Activated T-helper 2 cell treated with anti-CD3 and anti-CD28 coated beads, Interferon-gamma antibody, Interleukin-2, Interleukin-4, amounts not matched to agents 10 μg/mL and 5 μg/mL and 100 μg/mL, durations not matched to agents 14 hours and 24 hours and 36 hours (primary cell): ENCODE data around the gene KLHL22. TPM values are rescaled to one million over a fixed set of nuclear protein-coding genes. Genes with fewer than 3 reads are reported as not detected.
"Not testable (repeated sequence)": the region's sequence is repeated elsewhere in the genome, so short reads cannot be mapped to it uniquely, and the experiment has no call there.

Experiments
- DNase-seq: peaks from one replicate; pipeline ENCODE4 v3.0.0; 2021; ENCODE audit warnings: low spot score
- H3K27ac Mint-ChIP-seq: one replicate; pipeline ENCODE4 v1.8.0; 2021; ENCODE audit warnings: mixed read lengths
- H3K27me3 Mint-ChIP-seq: one replicate; pipeline ENCODE4 v1.8.0; 2021; ENCODE audit warnings: low read depth, mixed read lengths
- H3K36me3 Mint-ChIP-seq: one replicate; pipeline ENCODE4 v1.8.0; 2021; ENCODE audit warnings: low read depth, mixed read lengths
- H3K4me1 Mint-ChIP-seq: one replicate; pipeline ENCODE4 v1.8.0; 2021; ENCODE audit warnings: low read depth, mixed read lengths
- H3K4me3 Mint-ChIP-seq: one replicate; pipeline ENCODE4 v1.8.0; 2021; ENCODE audit warnings: low read depth, mild to moderate bottlenecking, moderate library complexity, mixed read lengths
- H3K9me3 Mint-ChIP-seq: one replicate; pipeline ENCODE4 v1.8.0; 2021; ENCODE audit warnings: mixed read lengths
- intact Hi-C: fragments of 100-400 bp; cut with micrococcal nuclease; formaldehyde crosslinking; loops from one replicate; pipeline ENCODE4 v1.15.1; 2023
- total RNA-seq: library from RNA; stranded (reverse); gene quantifications from 2 replicates; pipeline ENCODE4 v1.2.3, GENCODE V29; 2022

Gene KLHL22
- total RNA-seq, 1 donor from 2014 or later = 38.0 TPM

DNA sequence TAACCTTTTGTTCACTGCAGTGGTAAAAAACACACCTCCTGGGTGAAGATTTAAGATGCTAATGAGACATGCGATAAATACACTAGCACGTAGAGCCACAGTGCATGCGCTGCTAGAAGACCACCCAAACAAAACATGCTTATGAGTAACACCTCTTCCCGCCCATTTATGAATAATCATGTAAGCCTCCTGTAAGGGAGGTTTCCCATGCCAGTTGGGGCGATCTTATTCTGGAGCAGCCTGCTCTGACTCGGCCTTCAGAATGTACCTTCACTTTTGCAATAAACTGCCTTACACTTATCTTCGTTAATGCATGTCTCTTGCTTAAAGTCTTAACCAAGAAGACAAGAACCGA lies 39.9 kb downstream of the KLHL22 start:
- Mint-ChIP-seq H3K9me3 (no peaks in the 10 kb centered on the region), H3K4me3 (no peak overlapping the region), H3K27me3 (no peaks in the 10 kb centered on the region), H3K36me3 (peaks cover 53% of the 10 kb centered on the region), H3K4me1 (peaks cover 16% of the 10 kb centered on the region), H3K27ac (no peak overlapping the region)
- intact Hi-C loops = loop anchor here (1.0 kb wide), 2 partner anchors 9 to 37 kb away; no protein-coding TSS in a partner anchor
- DNase-seq = no peak

DNA sequence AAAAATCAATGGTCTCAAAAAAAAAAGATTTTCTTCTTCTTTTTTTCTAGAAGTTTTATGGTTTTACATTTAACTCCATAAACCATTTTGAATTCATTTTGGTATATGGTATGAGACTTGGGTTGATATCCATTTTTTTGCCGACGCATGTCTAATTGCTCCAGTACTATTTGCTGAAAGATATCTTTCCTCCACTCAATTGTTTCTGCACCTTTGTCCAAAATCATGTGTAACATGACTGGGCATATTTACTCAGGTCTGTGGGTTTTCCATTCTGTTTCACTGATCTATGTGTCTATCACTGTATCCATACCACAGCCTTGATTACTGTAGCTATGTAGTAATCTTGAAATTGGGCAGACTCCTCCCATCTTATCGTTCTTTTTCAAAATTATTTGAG lies 42.4 kb downstream of the KLHL22 start:
- DNase-seq = no peak
- Mint-ChIP-seq H3K4me1 (peaks cover 12% of the 10 kb centered on the region), H3K27ac (no peak overlapping the region), H3K9me3 (no peaks in the 10 kb centered on the region), H3K36me3 (peaks cover 44% of the 10 kb centered on the region), H3K27me3 (no peaks in the 10 kb centered on the region), H3K4me3 (no peak overlapping the region)
- intact Hi-C loops = no loop called here

DNA sequence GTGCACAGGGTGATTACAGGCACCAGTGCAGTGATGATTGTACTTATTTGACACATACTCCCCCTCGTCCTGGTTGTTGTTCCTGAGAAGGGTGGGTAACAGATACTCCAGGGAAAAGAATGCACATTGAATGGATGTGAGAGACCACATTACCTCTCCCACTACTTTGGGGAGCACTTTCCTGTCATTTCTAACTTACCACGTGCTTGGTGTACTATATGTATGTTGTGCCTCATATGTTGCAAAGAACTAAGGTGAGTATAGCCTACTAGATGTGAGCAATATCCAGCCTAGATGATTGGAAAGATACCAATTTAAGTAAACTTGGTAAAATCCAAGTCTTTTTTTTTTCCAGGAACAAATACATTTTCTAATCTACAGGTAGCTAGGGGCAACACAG lies 43.7 kb downstream of the KLHL22 start:
- H3K9me3 Mint-ChIP-seq = no peaks in the 10 kb centered on the region
- no peak overlapping the region for H3K27ac Mint-ChIP-seq
- H3K4me3 Mint-ChIP-seq = no peak overlapping the region
- no peaks in the 10 kb centered on the region for H3K27me3 Mint-ChIP-seq
- peaks cover 12% of the 10 kb centered on the region for H3K4me1 Mint-ChIP-seq
- intact Hi-C loops = no loop called here
- DNase-seq = no peak
- peaks cover 48% of the 10 kb centered on the region for H3K36me3 Mint-ChIP-seq

DNA sequence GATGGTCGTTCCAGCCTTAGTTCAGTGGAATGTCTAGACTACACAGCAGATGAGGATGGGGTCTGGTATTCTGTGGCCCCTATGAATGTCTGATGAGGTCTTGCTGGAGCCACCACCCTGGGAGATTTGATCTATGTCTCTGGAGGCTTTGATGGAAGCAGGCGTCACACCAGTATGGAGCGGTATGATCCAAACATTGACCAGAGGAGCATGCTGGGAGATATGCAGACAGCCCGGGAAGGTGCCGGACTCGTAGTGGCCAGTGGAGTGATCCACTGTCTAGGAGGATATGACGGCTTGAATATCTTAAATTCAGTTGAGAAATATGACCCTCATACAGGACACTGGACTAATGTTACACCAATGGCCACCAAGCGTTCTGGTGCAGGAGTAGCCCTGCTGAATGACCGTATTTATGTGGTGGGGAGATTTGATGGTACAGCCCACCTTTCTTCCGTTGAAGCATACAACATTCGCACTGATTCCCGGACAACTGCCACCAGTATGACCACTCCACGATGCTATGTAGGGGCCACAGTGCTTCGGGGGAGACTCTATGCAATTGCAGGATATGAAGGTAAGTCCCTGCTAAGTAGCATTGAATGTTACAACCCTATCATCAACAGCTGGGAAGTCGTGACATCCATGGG lies 44.3 kb downstream of the KLHL22 start:
- H3K4me1 Mint-ChIP-seq, DNase-seq, H3K4me3 Mint-ChIP-seq, H3K27me3 Mint-ChIP-seq, H3K27ac Mint-ChIP-seq, H3K9me3 Mint-ChIP-seq, intact Hi-C loops: not testable (repeated sequence)
- H3K36me3 Mint-ChIP-seq = peaks cover 41% of the 10 kb centered on the region

DNA sequence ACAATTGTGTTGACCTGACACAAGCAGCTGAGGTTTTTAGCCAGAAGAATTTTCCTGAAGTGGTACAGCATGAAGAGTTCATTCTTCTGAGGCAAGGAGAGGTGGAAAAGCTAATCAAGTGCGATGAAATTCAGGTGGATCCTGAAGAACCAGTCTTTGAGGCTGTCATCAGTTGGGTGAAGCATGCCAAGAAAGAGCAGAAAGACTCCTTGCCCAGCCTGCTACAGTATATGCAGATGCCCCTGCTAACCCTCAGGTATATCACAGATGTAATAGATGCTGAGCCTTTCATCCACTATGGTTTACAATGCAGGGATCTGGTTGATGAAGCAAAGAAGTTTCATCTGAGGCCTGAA lies 45.1 kb downstream of the KLHL22 start:
- Mint-ChIP-seq H3K27me3 (no peaks in the 10 kb centered on the region), H3K4me1 (no peaks in the 10 kb centered on the region), H3K4me3 (no peak overlapping the region), H3K9me3 (no peaks in the 10 kb centered on the region), H3K27ac (no peak overlapping the region), H3K36me3 (peaks cover 37% of the 10 kb centered on the region)
- no peak for DNase-seq
- intact Hi-C loops = no loop called here

DNA sequence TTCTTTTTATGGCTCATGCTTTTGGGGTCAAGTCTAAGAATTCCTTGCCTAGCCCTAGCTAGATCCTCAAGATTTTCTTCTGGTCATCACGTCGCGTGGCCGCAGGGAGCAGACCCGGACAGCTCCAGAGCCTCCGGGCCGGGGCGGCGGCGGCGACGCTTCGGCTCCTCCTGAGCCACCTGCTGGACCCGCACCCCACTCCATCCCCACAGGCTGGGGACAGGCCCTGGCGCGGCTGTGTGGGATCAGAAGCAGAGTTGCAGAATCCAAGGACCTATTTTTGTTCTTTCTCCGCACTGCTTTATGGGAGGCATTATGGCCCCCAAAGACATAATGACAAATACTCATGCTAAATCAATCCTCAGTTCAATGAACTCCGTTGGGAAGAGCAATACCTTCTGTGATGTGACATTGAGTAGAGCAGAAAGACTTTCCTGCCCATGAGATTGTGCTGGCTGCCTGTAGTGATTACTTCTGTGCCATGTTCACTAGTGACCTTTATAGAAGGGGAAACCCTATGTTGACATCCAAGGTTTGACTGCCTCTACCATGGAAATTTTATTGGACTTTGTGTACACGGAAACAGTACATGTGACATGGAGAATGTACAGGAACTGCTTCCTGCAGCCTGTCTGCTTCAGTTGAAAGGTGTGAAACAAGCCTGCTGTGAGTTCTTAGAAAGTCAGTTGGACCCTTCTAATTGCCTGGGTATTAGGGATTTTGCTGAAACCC lies 45.6 kb downstream of the KLHL22 start:
- H3K4me1 Mint-ChIP-seq = no peaks in the 10 kb centered on the region
- no peak for DNase-seq
- no peaks in the 10 kb centered on the region for H3K9me3 Mint-ChIP-seq
- intact Hi-C loops = no loop called here
- no peak overlapping the region for H3K4me3 Mint-ChIP-seq
- no peak overlapping the region for H3K27ac Mint-ChIP-seq
- H3K27me3 Mint-ChIP-seq = no peaks in the 10 kb centered on the region
- peaks cover 31% of the 10 kb centered on the region for H3K36me3 Mint-ChIP-seq

DNA sequence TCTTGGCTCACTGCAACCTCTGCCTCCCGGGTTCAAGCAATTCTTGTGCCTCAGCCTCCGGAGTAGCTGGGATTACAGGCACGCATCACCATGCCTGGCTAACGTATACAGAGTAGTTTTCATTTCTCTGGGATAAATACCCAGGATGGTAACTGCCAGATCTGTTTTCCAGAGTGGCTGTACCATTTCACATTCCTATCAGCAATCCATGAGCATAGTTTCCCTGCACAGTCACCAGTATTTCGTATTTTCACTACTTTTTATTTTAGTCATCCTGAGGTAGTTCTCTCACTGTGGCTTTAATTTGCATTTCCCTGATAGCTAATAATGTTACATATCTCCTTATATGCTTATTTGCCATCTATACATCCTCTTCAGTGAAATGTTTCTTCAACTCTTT lies 47.0 kb downstream of the KLHL22 start:
- intact Hi-C loops = no loop called here

DNA sequence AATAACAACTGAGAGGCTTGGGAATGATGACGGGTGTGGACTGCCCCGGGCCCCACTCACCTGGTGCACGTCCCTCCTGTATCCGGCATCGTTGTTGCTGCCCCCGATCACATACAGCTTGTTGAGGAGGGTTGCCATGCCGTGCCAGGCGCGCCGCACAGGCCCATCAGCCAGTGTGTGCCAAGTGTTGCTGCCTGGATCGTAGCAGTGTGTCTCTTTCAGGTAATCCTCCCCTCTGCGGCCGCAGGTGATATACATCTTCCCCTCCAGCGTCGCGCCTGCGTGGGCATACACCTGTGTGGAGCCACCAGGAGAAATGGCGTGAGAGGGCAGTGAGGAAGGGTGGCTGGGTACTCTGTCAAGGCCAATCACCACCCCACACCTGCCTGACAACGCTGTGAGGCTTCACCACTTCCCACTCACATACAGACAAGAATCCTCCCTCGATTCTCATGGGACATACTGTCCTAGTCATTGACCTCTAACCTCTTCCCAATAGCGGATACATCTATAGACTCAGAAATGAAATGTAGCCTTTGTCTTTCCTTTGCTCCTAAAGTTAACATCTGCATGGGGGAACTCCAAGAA lies 49.1 kb downstream of the KLHL22 start:
- no peak for DNase-seq
- H3K4me1 Mint-ChIP-seq = no peaks in the 10 kb centered on the region
- H3K36me3 Mint-ChIP-seq = peaks cover 47% of the 10 kb centered on the region
- H3K4me3 Mint-ChIP-seq = no peak overlapping the region
- H3K9me3 Mint-ChIP-seq = no peaks in the 10 kb centered on the region
- intact Hi-C loops = no loop called here
- no peak overlapping the region for H3K27ac Mint-ChIP-seq
- no peaks in the 10 kb centered on the region for H3K27me3 Mint-ChIP-seq

More for the DNA sequence above, 47.0 kb downstream of the KLHL22 start:
- Mint-ChIP-seq H3K36me3 (peaks cover 39% of the 10 kb centered on the region), H3K9me3 (no peaks in the 10 kb centered on the region), H3K4me3 (no peak overlapping the region), H3K27me3 (no peaks in the 10 kb centered on the region), H3K27ac (no peak overlapping the region), H3K4me1 (no peaks in the 10 kb centered on the region)
- DNase-seq = no peak

DNA sequence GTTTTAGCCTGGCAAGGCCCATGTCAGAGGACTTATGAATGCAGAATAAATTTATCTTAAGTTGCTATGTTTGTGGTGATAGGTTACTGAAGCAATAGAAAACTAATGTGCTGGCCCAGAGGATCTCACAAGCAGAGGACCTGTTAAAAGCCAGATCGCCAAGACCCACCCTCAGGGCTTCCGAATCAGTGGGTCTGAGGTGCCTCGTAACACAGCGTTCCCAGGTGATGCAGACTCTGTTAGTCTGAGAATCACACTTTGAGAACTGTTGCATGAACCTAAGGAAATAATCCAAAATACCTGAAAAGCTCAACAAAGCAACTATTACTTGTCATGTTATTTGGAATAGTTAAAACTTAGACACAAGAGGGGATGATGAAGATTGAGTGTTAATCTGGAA lies 51.3 kb downstream of the KLHL22 start:
- Mint-ChIP-seq H3K27me3 (no peaks in the 10 kb centered on the region), H3K9me3 (no peaks in the 10 kb centered on the region), H3K36me3 (peaks cover 37% of the 10 kb centered on the region), H3K27ac (no peak overlapping the region), H3K4me1 (no peaks in the 10 kb centered on the region), H3K4me3 (no peak overlapping the region)
- intact Hi-C loops = no loop called here
- no peak for DNase-seq

DNA sequence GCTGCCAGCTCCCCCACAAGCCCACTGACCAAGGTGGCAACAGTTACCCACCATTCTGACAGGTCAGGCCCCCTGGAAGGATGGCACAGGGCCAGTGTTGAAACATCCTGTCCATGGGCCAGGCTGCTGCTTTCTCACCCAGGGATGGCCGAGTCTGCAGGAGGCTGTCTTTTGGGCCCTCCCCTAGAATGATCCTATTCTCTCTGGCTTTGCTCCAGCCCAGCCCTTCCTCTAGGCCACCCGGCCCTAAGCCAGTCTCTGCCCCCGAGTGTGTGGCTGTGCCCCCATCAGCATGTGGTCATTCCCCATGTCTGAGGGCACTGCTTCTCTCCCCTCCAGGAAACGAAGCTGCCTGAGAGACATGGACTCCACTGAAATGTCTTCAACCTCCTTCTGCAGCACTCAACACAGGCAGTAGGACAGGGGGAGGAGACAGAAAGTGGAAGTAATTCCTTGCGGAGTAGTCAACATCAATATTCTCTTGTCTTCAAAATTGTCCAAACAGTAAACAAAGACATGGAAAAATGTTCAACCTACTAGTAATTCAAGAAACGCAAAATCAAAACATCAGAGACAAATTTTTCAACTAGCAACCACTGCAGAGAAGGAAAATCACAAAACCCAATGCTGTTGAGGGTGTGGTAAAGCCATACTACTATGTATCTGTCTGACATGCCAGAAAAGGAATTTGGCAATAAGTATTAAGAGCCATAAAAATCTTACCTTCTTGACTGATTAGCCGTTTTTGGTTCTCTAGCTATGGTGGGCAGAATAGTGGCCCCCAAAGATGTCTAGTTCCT lies 52.9 kb downstream of the KLHL22 start:
- no peaks in the 10 kb centered on the region for H3K4me1 Mint-ChIP-seq
- intact Hi-C loops = no loop called here
- H3K27ac Mint-ChIP-seq = no peak overlapping the region
- no peak for DNase-seq
- H3K27me3 Mint-ChIP-seq = peaks cover 7% of the 10 kb centered on the region
- no peak overlapping the region for H3K4me3 Mint-ChIP-seq
- H3K36me3 Mint-ChIP-seq = peaks cover 36% of the 10 kb centered on the region
- no peaks in the 10 kb centered on the region for H3K9me3 Mint-ChIP-seq

DNA sequence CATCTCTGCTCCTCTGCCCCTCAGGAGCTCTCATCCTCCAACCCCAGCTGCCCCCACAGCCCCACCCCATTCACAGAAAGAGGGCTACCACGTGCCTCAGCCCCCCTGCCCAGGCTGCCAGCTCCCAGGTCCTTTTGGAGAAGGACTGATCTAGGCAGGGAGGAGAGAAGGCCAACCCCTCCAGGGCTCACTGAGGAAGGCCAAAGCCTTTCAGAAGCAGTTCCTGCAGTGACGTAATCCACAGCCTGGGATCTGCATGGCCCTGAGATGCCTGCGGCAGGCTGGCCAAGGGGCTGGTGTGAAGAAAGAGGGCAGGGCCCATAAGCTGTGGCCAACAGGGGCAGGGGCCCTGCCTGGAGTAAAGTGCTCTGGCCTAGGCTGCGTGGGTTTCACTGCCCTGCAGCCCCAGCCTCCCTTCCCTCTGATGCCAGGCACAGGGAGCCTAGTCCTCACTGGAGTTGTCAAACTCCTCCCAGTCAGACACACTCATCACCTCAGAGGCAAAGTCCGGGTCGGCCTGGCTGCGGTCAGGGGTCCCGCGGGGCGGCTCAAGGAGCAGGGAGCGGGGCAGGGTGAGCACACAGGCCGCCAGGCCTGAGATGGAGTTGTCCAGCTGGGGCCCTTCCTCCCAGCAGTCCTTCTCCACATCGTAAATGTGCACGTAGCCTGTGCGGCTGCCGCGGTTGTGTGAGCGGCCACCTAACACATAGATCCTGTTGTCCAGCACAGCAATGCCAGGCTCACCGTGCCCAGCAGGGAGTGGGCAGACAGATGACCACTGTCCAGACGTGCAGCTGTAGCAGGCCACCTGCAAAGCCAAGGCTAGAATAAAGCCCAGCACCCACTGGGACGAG lies 53.7 kb downstream of the KLHL22 start:
- peaks cover 35% of the 10 kb centered on the region for H3K36me3 Mint-ChIP-seq
- DNase-seq = no peak
- no peak overlapping the region for H3K27ac Mint-ChIP-seq
- H3K4me3 Mint-ChIP-seq = no peak overlapping the region
- H3K27me3 Mint-ChIP-seq = peaks cover 11% of the 10 kb centered on the region
- H3K4me1 Mint-ChIP-seq = peaks cover 4% of the 10 kb centered on the region
- no peaks in the 10 kb centered on the region for H3K9me3 Mint-ChIP-seq
- intact Hi-C loops = no loop called here
